GM12878 (cell line): ENCODE measurements around the gene CFAP99. TPM values are rescaled to one million over a fixed set of nuclear protein-coding genes. Genes with fewer than 3 reads are reported as not detected.

ENCODE experiments used
- ATAC-seq: fragments of 200-7000 bp; cut with Tn5 transposase; 3 replicates; pipeline ENCODE4 v1.9.1; 2020; ENCODE audit warnings: mild to moderate bottlenecking, moderate library complexity
- BruUV-seq: library from RNA; stranded (reverse); fragments of 400-500 nt; replicated peaks from 2 replicates; lab custom pipeline; 2021; lab: Mats Ljungman, UMichigan
- CTCF ChIA-PET: fragments of 300-600 bp; sonication (Branson Sonifier 250); formaldehyde crosslinking; extraction: SDS; loops from one replicate; lab custom pipeline; 2021; ENCODE audit warnings: inconsistent platforms; lab: Yijun Ruan, JAX
- POLR2A ChIA-PET: fragments of 350-600 bp; formaldehyde crosslinking; extraction: SDS; loops from one replicate; lab custom pipeline; 2021; ENCODE audit warnings: inconsistent platforms; lab: Charles Lee
- RAD21 ChIA-PET: fragments of 300-600 bp; sonication (Branson Sonifier 250); formaldehyde crosslinking; loops from one replicate; lab custom pipeline; 2023; ENCODE audit warnings: antibody characterized with exemption; ENCODE audit not compliant: unreplicated experiment; lab: Charles Lee
- SMC1A ChIA-PET: fragments of 300-600 bp; sonication (Branson Sonifier 250); formaldehyde crosslinking; loops from one replicate; lab custom pipeline; 2023; ENCODE audit not compliant: unreplicated experiment, uncharacterized antibody; lab: Charles Lee
- DNase-seq: peaks from one replicate; pipeline ENCODE4 v3.0.0-alpha.2; 2011; ENCODE audit warnings: low read depth, low spot score
- FAIRE-seq: peaks from 3 replicates; lab custom pipeline; 2011; peaks lifted over from hg19 to GRCh38; lab: Jason Lieb, UNC
- H2AFZ ChIP-seq: 2 replicates; pipeline ENCODE4 v1.6.0; 2011; ENCODE audit warnings: low read depth, low read length, control low read depth; ENCODE audit not compliant: control insufficient read depth
- H3K27ac ChIP-seq: 2 replicates; pipeline ENCODE4 v1.5.1; 2011; ENCODE audit warnings: control low read depth; ENCODE audit not compliant: control insufficient read depth, insufficient read depth
- H3K27me3 ChIP-seq, 2 experiments: replicated peaks in 1 of 2; 2 replicates each; pipeline versions ENCODE4 v1.6.0 to v1.6.1; 2011; ENCODE audit warnings: low read length in 1 of 2; ENCODE audit not compliant: control insufficient read depth in 2 of 2, insufficient read depth in 2 of 2
- H3K36me3 ChIP-seq, 2 experiments: 2 replicates each; pipeline ENCODE4 v1.5.1; 2011; ENCODE audit warnings: low read length in 1 of 2; ENCODE audit not compliant: control insufficient read depth in 2 of 2, insufficient read depth in 2 of 2
- H3K4me1 ChIP-seq: 2 replicates; pipeline ENCODE4 v1.6.1; 2011; ENCODE audit warnings: mild to moderate bottlenecking, low read length, moderate library complexity, mixed read lengths; ENCODE audit not compliant: control insufficient read depth, insufficient read depth
- H3K4me2 ChIP-seq: 2 replicates; pipeline ENCODE4 v1.6.0; 2011; ENCODE audit warnings: control low read depth; ENCODE audit not compliant: control insufficient read depth, insufficient read depth
- H3K4me3 ChIP-seq: fragments of 200-600 bp; sonication (generic); 2 replicates; pipeline ENCODE4 v1.5.1; 2016
- H3K79me2 ChIP-seq: 2 replicates; pipeline ENCODE4 v1.6.0; 2011; ENCODE audit warnings: low read length; ENCODE audit not compliant: control insufficient read depth, insufficient read depth
- H3K9ac ChIP-seq: 2 replicates; pipeline ENCODE4 v1.8.0; 2011; ENCODE audit warnings: low read length, control low read depth, mixed read lengths; ENCODE audit not compliant: control insufficient read depth, insufficient read depth
- H3K9me3 ChIP-seq: replicated peaks from 3 replicates; pipeline ENCODE4 v1.5.1; 2011; ENCODE audit warnings: mild to moderate bottlenecking, low read length; ENCODE audit not compliant: control insufficient read depth, insufficient read depth
- H4K20me1 ChIP-seq: 2 replicates; pipeline ENCODE4 v1.6.0; 2011; ENCODE audit not compliant: control insufficient read depth, insufficient read depth
- CBX3 ChIP-seq: fragments of 200-600 bp; sonication (generic); IDR thresholded peaks from 2 replicates; pipeline ENCODE4 v1.6.1; 2016; ENCODE audit warnings: low read depth, borderline replicate concordance
- CEBPB ChIP-seq, 2 experiments: fragments of 150-350 bp in 1 of 2; IDR thresholded peaks; 2 replicates each; pipeline ENCODE4 v1.6.1; 2012 to 2014; ENCODE audit warnings: low read depth in 2 of 2, low read length in 2 of 2, borderline replicate concordance in 1 of 2, inconsistent platforms in 1 of 2
- EZH2 ChIP-seq: IDR thresholded peaks from 2 replicates; pipeline ENCODE4 v1.6.1; 2012; ENCODE audit warnings: low read depth, mild to moderate bottlenecking, control low read depth, inconsistent platforms, low read length, borderline replicate concordance; ENCODE audit not compliant: control insufficient read depth
- IKZF2 ChIP-seq, 2 experiments: fragments of 450-650 bp; IDR thresholded peaks; 2 replicates each; pipeline ENCODE4 v1.6.1; 2017; ENCODE audit warnings: mild to moderate bottlenecking in 2 of 2, moderate library complexity in 2 of 2
- MEF2B ChIP-seq: fragments of 450-650 bp; IDR thresholded peaks from 2 replicates; pipeline ENCODE4 v1.6.1; 2018; ENCODE audit warnings: mild to moderate bottlenecking, moderate library complexity; ENCODE audit not compliant: partially characterized antibody, poor library complexity, severe bottlenecking
- NR2C1 ChIP-seq: fragments of 450-650 bp; IDR thresholded peaks from 2 replicates; pipeline ENCODE4 v1.6.1; 2017; ENCODE audit warnings: antibody characterized with exemption, mild to moderate bottlenecking, moderate library complexity
- POLR2AphosphoS2 ChIP-seq: IDR thresholded peaks from 2 replicates; pipeline ENCODE4 v1.6.1; 2011; ENCODE audit warnings: low read depth, mild to moderate bottlenecking, low read length, improper control_type of control experiment, moderate library complexity
- RUNX3 ChIP-seq: IDR thresholded peaks from 2 replicates; pipeline ENCODE4 v1.6.1; 2012; ENCODE audit warnings: low read length, inconsistent platforms
- SIX5 ChIP-seq: IDR thresholded peaks from 2 replicates; pipeline ENCODE4 v1.6.1; 2011; ENCODE audit warnings: mild to moderate bottlenecking, low read depth, low read length, moderate library complexity; ENCODE audit not compliant: severe bottlenecking
- TCF3 ChIP-seq: IDR thresholded peaks from 2 replicates; pipeline ENCODE4 v1.6.1; 2012; ENCODE audit warnings: low read depth, mild to moderate bottlenecking, low read length, borderline replicate concordance; ENCODE audit not compliant: insufficient read depth
- ZNF217 ChIP-seq: fragments of 450-650 bp; IDR thresholded peaks from 2 replicates; pipeline ENCODE4 v1.6.1; 2017; ENCODE audit warnings: antibody characterized with exemption, mild to moderate bottlenecking
- ZNF274 ChIP-seq: IDR thresholded peaks from one replicate; pipeline ENCODE4 v1.8.0; 2011; ENCODE audit not compliant: insufficient read length, insufficient read depth
- ZNF384 ChIP-seq: IDR thresholded peaks from 2 replicates; pipeline ENCODE4 v1.6.1; 2012; ENCODE audit warnings: low read depth, mild to moderate bottlenecking, low read length, improper control_type of control experiment, borderline replicate concordance
- ZSCAN29 ChIP-seq: fragments of 450-650 bp; IDR thresholded peaks from 2 replicates; pipeline ENCODE4 v1.6.1; 2017; ENCODE audit warnings: mild to moderate bottlenecking, moderate library complexity
- WGBS: methylation state at CpG from one replicate; pipeline ENCODE4 v1.1.6; 2016; ENCODE audit warnings: low lambda C conversion rate; ENCODE audit not compliant: insufficient replicate concordance, insufficient coverage; ENCODE audit errors: missing lambda C conversion rate; 5-methylcytosine and 5-hydroxymethylcytosine counted together
- in situ Hi-C: fragments of 300-500 bp; cut with MboI; formaldehyde crosslinking; loops from 9 replicates; pipeline ENCODE4 v1.14.3; 2018; ENCODE audit warnings: mixed read lengths
- intact Hi-C: fragments of 100-400 bp; cut with micrococcal nuclease; formaldehyde crosslinking; loops from one replicate; pipeline ENCODE4 v1.14.2; 2022; ENCODE audit not compliant: unreplicated experiment
- polyA plus RNA-seq, 11 experiments: library from polyadenylated mRNA; depleted of rRNA in 4 of 11; unstranded in 6 of 11; stranded (reverse) in 5 of 11; fragments of >200 nt; fragmentation: Nextera tagmentation in 4 of 11; fragmentation: Illumina TruSeq in 1 of 11; extraction: Ambion mirVana in 4 of 11; extraction: Trizol in 1 of 11; gene quantifications; 1 replicate in 1 of 11; 2 replicates in 10 of 11; pipeline versions ENCODE4 v1.2.1 to v1.2.3, GENCODE V29; 2011 to 2016; ENCODE audit warnings: inconsistent platforms in 2 of 11, missing spikeins in 2 of 11, low read depth in 1 of 11
- total RNA-seq, 4 experiments: library from RNA; depleted of rRNA in 3 of 4; stranded (reverse); fragments of >200 nt in 3 of 4; fragmentation: Illumina TruSeq in 1 of 4; extraction: Trizol in 1 of 4; gene quantifications; 2 replicates each; pipeline versions ENCODE4 v1.2.1 to v1.2.3, GENCODE V29; 2013 to 2021
- TF ChIP-seq, protein P1 (sequence below): fragments of 450-650 bp; IDR thresholded peaks from 2 replicates; pipeline ENCODE4 v1.6.1; 2017; ENCODE audit warnings: mild to moderate bottlenecking, low read depth, inconsistent platforms; ENCODE audit not compliant: poor library complexity, severe bottlenecking

CFAP99 gene
- total and polyA plus RNA-seq, 10 of the 15 experiments (the other 5 are each of a cell fraction or from before 2014, with no cell fraction given) = not detected

DNA sequence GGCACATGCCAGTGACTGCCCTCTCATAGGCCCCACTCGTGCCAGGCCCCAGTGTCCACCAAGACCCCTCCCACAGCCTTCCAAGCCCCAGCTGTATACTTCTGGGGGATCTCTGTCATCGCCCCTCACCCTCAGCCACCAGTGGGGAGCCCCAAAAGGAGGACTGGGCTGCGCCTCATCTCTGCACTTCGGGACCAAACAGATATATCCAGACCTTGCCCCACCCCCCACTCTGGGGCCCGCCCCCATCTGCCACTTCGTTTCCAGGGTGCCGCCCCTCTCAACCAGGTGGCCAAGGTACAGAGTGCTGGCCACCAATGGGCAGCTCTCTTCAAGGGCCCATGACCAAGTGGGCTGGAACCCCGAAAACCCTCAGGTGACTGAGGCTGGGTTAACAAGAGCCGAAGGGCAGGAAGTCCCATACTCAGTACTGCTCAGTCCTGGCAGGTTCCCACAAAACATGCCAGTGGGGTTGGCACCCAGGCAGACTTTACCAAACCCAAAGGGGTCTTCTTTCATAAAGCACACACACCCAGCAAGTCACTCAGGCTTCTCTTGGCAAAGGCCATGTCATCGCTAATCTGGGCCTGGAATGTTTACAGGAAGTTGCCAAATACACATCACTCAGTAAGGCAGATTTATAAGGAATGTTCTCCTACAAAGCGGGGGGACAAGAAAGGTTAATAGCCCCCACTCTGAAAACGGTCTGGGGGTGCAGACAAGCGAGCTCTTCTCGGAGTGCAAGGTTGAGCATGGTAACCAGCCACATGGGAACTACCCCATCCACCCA is 4.7 kb upstream of the CFAP99 start (continued):
- TF ChIP-seq, protein P1, sequence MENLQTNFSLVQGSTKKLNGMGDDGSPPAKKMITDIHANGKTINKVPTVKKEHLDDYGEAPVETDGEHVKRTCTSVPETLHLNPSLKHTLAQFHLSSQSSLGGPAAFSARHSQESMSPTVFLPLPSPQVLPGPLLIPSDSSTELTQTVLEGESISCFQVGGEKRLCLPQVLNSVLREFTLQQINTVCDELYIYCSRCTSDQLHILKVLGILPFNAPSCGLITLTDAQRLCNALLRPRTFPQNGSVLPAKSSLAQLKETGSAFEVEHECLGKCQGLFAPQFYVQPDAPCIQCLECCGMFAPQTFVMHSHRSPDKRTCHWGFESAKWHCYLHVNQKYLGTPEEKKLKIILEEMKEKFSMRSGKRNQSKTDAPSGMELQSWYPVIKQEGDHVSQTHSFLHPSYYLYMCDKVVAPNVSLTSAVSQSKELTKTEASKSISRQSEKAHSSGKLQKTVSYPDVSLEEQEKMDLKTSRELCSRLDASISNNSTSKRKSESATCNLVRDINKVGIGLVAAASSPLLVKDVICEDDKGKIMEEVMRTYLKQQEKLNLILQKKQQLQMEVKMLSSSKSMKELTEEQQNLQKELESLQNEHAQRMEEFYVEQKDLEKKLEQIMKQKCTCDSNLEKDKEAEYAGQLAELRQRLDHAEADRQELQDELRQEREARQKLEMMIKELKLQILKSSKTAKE = no peak
- TF ChIP-seq ZSCAN29 = no peak
- TF ChIP-seq MEF2B = no peak

DNA sequence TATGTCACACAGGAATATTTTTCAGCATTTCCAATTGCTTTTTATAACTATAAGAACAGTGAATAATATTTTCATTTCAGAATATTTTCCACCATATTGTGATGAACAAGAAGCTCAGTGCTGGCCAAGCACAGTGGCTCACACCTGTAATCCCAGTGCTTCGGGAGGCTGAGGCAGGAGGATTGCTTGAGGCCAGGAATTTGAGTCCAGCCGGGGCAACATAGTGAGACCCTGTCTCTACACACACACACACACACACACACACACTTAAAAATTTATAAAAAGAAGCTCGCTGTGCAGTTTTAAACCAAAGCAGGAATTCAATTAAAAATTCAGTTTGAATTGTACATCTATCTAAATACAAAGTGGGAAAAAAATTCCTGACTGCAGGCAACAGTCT is 3.5 kb upstream of the CFAP99 start:
- Histone ChIP-seq H3K27ac (no peak overlapping the region), H3K79me2 (no peaks in the 10 kb centered on the region; the same call in 1 of the 2 replicates)

More for the DNA sequence above, 3.5 kb upstream of the CFAP99 start:
- Histone ChIP-seq H3K4me3 (no peak overlapping the region), H4K20me1 (no peaks in the 10 kb centered on the region), H3K27me3 (peaks cover 12 to 22% of the 10 kb centered on the region in 2 experiments), H3K9ac (no peak overlapping the region), H2AFZ (no peak overlapping the region), H3K4me2 (no peak overlapping the region), H3K4me1 (peaks cover 49% of the 10 kb centered on the region), H3K9me3 (no peaks in the 10 kb centered on the region), H3K36me3 (no peaks in the 10 kb centered on the region)
- ChIA-PET POLR2A (interaction anchor here (1.0 to 1.8 kb wide), 4 partner anchors 14 to 153 kb away, joined by 4 to 11 read pairs (median 6); partner anchors contain the start of gene MXD4), SMC1A (interaction anchor here (0.9 to 2.4 kb wide), 7 partner anchors 8 to 332 kb away, joined by 3 to 9 read pairs (median 4); no protein-coding TSS in a partner anchor), CTCF (interaction anchor here (0.9 to 3.2 kb wide), 5 partner anchors 8 to 195 kb away, joined by 3 to 12 read pairs (median 3); no protein-coding TSS in a partner anchor), RAD21 (interaction anchor here (1.3 to 2.7 kb wide), 4 partner anchors 54 to 195 kb away, joined by 4 to 12 read pairs (median 6); partner anchors contain the start of genes MXD4 and RNF4)
- in situ Hi-C loops (no loop called here), intact Hi-C loops (loop anchor here (5.0 to 10.0 kb wide), 2 partner anchors 122 to 540 kb away; partner anchors contain the start of genes FAM193A and NSD2)
- no TSS peak for BruUV-seq
- DNase-seq = no peak
- TF ChIP-seq ZNF384 = no peak
- TF ChIP-seq SIX5 = no peak
- no peak for TF ChIP-seq ZNF217
- no peak for TF ChIP-seq CBX3
- no peak for TF ChIP-seq TCF3
- TF ChIP-seq EZH2 = no peak
- no peak for TF ChIP-seq NR2C1
- no peak for TF ChIP-seq CEBPB (IDR thresholded peaks at IDR 0.05; ENCODE audit: borderline replicate concordance in 1 of 2, low read depth in 2 of 2, low read length in 2 of 2)
- TF ChIP-seq ZNF274 = no peak
- TF ChIP-seq IKZF2 (IDR thresholded peaks at IDR 0.05) = no peak
- TF ChIP-seq POLR2AphosphoS2 = no peak
- TF ChIP-seq RUNX3 = no peak
- no peak for FAIRE-seq
- no peak for ATAC-seq
- WGBS = 100% methylated on average over 3 of the region's 3 CpGs
